GM21360 (cell line): ENCODE measurements around the gene RIN2.

ENCODE experiments used
- ATAC-seq: cut with Tn5 transposase; IDR thresholded peaks from one replicate; pipeline ENCODE4 v1.9.1; 2021; ENCODE audit warnings: mild to moderate bottlenecking, moderate library complexity; ENCODE audit not compliant: unreplicated experiment

Gene RIN2

GRCh38 chr20:19758133-19758500 lies at the start of gene RIN2:
TSS of gene RIN2 (plus strand) at chr20:19758258. CDS start at chr20:19889602, 131,344 bp downstream.
- no peak for ATAC-seq

GRCh38 chr20:19709635-19710335 lies 48.3 kb upstream of the RIN2 start:
- no peak for ATAC-seq

- ATAC-seq: no peak
Observed at GRCh38 chr20:19710336-19711120, 47.5 kb upstream of the RIN2 start.

GRCh38 chr20:19711126-19711525 lies 46.9 kb upstream of the RIN2 start:
- no peak for ATAC-seq

GRCh38 chr20:19712721-19713260 lies 45.3 kb upstream of the RIN2 start:
- ATAC-seq: no peak

- ATAC-seq: no peak
Observed at GRCh38 chr20:19713822-19714578, 44.1 kb upstream of the RIN2 start.

GRCh38 chr20:19714579-19714840 lies 43.5 kb upstream of the RIN2 start:
- ATAC-seq: no peak

- no peak for ATAC-seq
Observed at GRCh38 chr20:19715986-19716385, 42.1 kb upstream of the RIN2 start.

GRCh38 chr20:19718880-19719279 lies 39.2 kb upstream of the RIN2 start:
- no peak for ATAC-seq

GRCh38 chr20:19720991-19721390 lies 37.1 kb upstream of the RIN2 start:
- no peak for ATAC-seq

GRCh38 chr20:19723051-19723450 lies 35.0 kb upstream of the RIN2 start:
- no peak for ATAC-seq

- ATAC-seq: no peak
Observed at GRCh38 chr20:19723813-19724430, 34.1 kb upstream of the RIN2 start.

- ATAC-seq: no peak
Observed at GRCh38 chr20:19725373-19725772, 32.7 kb upstream of the RIN2 start.

- no peak for ATAC-seq
Observed at GRCh38 chr20:19725814-19726525, 32.1 kb upstream of the RIN2 start.

GRCh38 chr20:19727251-19727847 lies 30.7 kb upstream of the RIN2 start:
- ATAC-seq: no peak

- no peak for ATAC-seq
Observed at GRCh38 chr20:19729672-19730071, 28.4 kb upstream of the RIN2 start.

- ATAC-seq: no peak
Observed at GRCh38 chr20:19730706-19731105, 27.4 kb upstream of the RIN2 start.

GRCh38 chr20:19734811-19735210 lies 23.2 kb upstream of the RIN2 start:
- ATAC-seq: no peak

- ATAC-seq: no peak
Observed at GRCh38 chr20:19735446-19735845, 22.6 kb upstream of the RIN2 start.

- no peak for ATAC-seq
Observed at GRCh38 chr20:19737025-19737424, 21.0 kb upstream of the RIN2 start.
